IPS-NIHi7 (cell line): ENCODE data around the gene CTSD.
A peak's percentile ranks its signal among the peaks of the same experiment; 100 is the strongest.
"Not testable (repeated sequence)": the region's sequence is repeated elsewhere in the genome, so short reads cannot be mapped to it uniquely, and the experiment has no call there.

Source experiments
- DNase-seq: peaks from one replicate; pipeline ENCODE4 v3.0.0; 2012; ENCODE audit warnings: mixed read lengths; ENCODE audit errors: extremely low spot score

The CTSD gene

DNA sequence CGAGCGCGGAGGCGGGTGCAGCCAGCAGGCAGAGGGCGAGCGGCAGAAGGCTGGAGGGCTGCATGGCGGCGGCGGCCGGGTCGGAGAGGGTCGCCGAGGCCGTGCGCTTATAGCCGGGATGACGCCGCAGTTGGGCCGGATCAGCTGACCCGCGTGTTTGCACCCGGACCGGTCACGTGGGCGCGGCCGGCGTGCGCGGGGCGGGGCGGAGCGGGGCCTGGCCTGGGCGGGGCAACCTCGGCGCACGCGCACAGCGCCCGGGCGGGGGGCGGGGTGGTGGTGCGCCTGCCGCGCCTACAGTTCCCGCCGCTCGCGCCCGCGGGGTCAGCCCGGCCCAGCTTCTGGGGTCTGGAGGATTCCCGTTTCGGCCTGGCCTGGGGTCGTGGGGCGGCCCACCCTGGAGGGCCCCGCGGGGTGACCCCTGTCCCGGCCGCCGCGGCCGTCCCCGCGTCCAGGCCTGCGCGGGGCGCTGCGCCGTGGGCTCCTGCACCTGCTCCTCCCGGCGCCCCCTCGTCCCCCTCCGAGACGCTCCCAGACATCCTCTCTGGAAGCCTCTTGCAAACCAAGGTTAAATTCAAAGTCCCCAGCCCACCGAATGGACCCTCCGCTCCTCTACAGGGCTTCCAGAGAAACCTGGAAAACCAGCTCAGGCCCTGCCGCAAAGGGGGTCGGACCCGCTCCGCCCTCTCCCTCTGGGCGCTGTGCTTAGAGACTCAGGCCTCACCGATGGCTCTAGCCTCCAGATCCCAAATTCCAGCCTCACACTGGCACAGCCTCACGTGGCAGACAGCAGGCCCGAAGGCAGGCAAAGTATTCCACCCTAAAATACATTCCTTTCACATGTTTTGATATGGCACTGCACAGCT is at the start of gene CTSD:
CTSD (minus strand) TSS at position 132 of the 866 bp plus-strand sequence; CDS start at position 64, 68 bp downstream.
- DNase-seq, result peak; percentile 99

DNA sequence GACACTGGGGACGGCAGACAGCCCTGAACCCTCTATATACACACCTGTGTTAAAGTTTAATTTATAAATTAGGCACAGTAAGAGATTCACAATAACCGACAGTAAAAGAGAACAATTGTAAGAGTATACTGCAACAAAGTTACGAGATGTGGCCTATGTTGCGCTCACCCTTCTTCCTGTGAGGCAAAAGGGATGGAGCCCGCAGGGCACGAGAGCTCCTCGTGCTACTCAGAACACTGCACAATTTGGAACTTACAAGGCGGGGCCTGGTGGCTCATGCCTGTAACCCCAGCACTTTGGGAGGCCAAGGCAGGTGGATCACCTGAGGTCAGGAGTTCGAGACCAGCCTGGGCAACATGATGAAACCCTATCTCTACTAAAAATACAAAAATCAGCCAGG is 49.6 kb upstream of the CTSD start:
- not testable (repeated sequence) for DNase-seq

DNA sequence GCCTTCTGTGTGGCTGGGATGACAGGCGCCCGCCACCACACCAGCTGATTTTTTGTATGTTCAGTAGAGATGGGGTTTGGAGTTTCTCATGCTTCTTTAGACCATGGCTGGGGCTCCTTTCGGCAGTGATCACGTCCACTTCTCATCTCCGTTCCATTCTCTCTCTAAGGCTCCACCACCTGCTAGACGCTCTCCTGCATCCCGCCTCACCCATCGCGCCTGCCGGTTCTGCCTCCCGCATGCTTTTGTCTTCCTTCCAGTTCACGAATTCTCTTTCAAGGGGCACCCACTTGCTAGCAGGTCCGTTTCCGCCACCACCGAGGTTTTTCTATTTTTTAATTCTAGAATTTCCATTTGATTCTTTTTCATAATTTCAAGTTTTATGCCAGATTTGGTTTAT is 49.1 kb upstream of the CTSD start:
- no peak for DNase-seq

DNA sequence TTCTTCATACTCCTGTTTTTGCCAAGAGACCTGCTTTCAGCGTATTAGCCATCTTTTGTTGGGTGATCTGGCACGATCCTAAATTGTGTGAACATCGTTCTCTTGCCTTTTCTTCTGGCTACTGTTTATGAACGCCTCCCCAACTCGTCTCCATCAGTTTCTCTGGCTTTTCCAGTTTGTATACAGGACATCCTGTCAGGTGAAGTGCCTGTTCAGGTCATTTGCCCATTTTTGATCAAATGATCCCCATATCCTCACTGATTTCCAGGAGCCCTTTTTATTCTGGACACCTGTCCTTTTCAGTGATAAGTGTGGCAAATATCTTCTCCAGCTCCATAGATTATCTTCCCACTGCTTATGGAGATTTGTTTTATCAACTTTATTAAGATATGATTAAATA is 48.5 kb upstream of the CTSD start:
- no peak for DNase-seq

DNA sequence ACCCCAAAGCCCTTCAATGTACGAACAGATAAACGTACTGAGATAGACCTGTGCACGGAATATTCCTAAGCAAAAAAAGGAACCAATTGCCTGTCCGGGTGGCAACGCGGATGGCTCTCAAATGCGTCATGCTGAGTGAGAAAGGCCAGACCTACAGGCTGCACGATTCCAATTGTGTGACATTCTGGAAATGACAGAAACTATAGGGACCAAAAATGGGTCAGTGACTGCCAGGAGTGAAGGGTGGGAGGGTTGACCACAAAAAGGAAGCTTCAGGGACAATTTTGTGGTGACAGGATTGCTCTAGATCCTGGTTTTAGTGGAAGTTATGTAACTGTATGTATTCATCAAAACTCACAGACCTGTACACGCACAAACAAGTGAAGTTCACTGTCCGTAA is 47.0 kb upstream of the CTSD start:
- DNase-seq, result no peak

DNA sequence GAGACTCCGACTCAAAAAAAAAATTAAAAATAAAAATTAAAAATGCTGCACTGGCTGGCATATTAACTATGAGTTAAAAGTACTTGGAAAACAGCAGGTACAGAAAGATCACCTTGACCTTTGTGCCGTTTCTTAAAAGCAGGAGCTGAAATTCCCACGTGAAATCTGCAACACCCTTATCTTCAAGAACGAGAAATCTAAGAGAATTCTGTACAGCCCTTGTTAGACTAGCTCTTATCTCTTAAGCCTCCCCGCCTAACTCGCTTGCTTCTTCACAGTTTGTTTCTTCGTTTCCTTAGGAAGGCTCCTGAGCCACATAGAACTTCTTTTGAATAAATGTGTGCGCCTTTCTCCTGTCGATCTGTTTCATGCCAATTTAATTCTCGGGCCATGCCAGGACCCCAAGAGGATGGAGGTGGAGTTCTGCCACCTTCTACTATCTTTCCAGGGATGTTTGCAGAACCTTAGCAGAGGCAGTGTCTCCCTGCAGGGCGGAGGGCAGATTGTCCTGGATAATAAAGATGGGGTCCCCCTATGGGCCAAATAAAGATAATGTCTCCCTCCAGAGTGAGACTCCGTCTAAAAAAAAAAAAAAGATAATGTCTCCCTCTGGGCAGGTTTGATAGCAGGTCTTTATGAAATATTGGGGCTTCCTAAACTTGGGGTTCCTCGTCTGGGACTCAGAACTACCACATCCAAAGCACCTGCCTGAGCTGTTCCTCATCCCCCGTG is 43.7 kb upstream of the CTSD start:
- DNase-seq, result no peak

DNA sequence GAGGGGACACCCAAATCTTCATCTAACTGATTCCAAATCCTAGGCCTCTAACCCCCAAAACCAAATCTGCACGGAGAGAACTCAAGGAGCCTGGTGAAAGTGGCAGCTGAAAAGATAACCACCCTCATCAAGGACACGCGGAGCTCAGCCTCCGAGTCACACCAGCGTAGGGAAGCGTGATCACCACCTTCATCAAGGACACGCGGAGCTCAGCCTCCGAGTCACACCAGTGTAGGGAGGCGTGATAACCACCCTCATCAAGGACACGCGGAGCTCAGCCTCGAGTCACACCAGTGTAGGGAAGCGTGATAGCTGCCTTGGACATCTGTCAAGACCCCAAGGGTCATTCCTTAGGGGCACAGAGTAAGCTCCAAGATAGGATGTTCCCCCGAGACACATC is 41.8 kb upstream of the CTSD start:
- DNase-seq, result no peak

DNA sequence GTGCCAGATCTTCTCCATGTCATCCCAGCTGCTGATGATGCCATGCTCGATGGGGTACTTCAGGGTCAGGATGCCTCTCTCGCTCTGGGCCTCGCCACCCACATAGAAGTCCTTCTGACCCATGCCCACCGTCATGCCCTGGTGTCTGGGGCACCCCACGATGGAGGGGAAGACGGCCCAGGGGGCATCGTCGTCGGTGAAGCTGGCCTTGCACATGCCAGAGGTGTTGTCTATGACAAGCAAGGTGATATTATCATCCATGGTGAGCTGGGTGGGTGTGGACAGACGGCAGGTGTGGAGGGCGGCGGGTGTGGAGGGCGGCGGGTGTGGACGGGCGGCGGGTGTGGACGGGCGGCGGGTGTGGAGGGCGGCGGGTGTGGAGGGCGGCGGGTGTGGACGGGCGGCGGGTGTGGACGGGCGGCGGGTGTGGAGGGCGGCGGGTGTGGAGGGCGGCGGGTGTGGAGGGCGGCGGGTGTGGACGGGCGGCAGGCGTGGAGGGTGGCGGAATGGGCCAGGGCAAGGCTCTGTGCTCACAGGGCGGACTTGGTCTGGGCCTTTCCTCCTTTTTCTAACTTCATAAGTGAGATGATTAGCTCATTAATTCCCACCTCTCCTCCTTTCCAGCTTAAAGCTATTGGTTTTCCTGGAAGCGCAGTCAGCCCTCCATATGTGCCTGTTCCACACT is 40.2 kb upstream of the CTSD start:
- DNase-seq, result not testable (repeated sequence)

DNA sequence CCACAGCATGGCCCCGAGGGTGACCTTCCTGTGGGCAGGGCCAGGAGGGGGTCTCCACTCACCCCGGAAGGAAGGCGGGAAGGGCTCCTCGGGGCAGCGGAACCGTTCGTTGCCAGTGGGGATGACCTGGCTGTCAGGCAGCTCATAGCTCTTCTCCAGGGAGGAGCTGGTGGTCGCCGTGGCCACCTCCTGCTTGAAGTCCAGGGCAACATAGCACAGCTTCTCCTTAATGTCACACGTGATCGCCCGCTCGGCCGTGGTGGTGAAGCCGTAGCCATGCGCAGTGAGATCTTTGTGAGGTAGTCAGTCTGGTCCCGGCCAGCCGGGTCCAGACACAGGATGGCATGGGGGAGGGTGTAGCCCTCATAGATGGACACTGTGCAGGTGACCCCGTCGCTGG is 39.5 kb upstream of the CTSD start:
- DNase-seq, result no peak

DNA sequence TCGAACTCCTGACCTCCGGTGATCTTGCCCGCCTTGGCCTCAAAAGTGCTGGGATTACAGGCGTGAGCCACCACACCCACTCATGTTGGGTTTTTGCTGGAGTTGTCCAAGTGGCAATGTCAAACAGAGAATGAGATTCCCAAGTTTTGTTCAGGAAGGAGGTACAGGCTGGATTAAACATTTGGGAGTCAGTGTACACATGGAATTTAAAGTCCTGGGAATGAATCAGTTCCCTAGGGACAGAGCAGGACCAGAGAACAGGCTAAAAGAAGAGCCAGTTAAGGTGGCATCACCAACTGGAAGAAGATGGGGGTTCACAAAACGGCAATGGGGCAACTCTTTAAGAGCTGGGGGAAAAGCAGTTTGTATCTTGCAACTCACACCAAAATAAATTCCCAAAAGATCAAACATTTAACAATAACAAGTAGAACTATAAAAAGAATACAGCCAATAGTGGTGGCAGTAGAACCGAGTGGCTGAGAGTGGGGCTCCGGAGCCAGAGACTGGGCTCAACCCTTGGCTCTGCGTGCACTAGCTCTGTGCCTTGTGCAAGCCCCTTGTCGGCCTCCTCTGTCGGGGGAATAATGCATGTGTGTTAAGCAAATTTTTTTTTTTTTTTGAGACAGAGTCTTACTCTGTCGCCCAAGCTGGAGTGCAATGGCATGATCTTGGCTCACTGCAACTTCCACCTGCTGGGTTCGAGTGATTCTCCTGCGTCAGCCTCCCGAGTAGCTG is 33.8 kb upstream of the CTSD start:
- no peak for DNase-seq

DNA sequence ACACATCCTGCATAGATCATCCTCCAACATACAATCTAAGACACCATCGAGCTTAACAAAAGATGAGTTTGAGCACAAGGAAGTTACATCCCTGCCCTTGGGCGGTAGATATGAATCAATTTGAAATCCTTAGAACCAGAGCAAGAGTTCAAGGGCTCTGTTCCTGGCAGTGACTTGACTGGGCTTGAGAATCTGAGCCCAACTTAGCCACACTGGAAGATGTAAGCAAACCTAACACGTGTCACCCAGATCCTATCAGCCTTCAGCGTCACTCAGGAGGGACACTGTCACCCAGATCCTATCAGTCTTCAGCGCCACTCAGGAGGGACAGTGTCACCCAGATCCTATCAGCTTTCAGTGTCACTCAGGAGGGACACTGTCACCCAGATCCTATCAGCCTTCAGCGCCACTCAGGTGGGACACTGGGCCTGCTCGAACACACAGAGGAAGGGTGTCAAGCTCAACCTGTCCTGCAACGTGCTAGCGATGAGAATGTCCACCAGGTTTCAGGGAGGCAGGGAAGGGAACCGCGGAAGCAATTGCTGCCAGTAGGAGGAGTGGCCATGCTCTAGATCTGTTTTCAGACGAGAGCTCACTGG is 32.8 kb upstream of the CTSD start:
- DNase-seq, result peak; percentile 43

DNA sequence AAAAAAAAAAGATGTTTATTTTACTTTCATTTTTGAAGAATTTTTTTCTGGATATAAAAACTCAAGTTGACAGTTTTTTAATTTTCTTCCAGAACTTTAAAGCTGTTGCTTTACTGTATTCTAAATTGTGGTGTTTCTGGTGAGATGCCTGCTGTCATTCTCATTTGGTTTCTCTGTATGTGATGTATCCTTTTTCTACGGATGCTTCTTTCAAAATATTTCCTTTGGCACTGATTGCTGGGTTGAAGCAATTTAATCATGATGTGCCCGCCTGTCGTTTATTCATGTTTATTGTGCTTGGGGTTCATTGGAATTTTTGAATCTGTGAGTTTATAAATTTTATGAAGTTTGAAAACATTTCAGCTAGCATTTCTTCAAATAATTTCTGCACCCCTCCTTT is 29.4 kb upstream of the CTSD start:
- no peak for DNase-seq

DNA sequence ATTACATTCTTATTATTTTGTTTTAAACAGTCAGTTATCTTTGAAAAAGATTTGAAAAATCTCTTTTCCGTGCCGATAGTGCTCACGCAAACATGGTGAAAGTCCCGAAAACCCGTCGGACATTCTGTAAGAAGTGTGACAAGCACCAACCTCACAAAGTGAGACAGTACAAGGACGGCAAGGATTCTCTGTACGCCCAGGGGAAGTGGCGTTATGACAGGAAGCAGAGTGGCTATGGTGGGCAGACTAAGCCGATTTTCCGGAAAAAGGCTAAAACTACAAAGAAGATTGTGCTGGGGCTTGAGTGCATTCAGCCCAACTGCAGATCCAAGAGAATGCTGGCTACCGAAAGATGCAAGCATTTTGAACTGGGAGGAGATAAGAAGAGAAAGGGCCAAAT is 28.7 kb upstream of the CTSD start:
- DNase-seq, result no peak

DNA sequence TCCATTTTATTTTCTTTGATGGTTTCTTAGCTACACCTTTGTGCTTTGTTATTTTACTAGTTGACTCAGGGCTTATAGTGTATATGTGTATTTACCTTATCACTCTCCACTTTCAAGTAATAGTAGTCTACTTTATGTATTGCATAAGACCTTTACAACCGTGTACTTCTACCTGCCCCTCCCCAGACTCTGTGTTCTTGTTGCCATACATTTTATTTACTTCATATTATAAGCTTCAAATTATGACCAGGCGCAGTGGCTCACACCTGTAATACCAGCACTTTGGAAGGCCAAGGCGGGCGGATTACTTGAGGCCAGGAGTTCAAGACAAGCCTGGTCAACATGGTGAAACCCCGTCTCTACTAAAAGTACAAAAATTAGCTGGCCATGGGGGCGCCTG is 28.2 kb upstream of the CTSD start:
- DNase-seq, result no peak

DNA sequence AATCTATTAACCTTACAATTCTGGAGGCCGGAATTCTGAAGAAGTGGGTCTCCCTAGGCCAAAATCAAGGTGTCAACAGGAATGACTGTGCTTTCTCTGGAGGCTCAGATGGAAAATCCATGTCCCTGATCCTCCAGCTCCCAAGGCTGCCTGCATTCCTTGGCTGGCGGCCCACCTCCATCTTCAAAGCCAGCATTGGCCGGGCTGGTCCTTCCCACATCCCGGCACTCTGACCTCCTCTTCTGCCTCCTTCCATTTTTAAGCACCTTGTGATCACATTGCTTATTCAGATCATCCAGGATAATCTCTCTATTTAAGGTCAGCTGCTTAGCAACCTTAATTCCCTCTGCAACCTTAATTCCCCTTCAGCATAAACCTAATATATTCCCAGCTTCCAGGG is 22.7 kb upstream of the CTSD start:
- no peak for DNase-seq

DNA sequence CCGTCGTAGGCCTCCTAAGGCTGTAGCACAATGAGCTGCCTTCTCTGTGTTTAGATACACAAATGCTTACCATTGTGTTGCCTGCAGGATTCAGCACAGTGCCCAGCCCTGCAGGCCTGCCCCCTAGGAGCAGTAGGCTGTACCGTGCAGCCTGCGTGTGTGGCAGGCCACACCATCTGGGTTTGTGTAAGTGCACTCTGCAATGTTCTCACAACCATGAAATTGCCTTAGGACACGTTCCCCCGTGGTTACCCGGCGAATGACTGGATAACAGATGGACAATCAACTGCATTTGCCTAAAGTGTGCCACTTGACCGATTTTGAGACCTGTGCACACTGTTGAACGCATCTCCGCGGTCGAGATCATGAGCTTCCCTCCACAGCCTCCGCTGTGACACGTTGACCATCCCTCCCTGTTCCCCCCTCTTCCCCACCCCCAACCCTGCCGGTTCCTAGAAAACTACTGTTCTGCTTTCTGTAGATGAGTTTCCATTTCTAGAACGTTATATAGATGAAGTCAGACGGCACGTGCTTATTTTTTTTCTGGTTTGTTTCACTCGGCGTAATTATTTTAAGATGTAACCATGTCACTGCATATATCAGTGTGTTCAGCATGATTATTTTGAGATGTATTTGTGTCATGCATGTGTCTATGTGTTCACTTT is 22.2 kb upstream of the CTSD start:
- DNase-seq, result no peak

DNA sequence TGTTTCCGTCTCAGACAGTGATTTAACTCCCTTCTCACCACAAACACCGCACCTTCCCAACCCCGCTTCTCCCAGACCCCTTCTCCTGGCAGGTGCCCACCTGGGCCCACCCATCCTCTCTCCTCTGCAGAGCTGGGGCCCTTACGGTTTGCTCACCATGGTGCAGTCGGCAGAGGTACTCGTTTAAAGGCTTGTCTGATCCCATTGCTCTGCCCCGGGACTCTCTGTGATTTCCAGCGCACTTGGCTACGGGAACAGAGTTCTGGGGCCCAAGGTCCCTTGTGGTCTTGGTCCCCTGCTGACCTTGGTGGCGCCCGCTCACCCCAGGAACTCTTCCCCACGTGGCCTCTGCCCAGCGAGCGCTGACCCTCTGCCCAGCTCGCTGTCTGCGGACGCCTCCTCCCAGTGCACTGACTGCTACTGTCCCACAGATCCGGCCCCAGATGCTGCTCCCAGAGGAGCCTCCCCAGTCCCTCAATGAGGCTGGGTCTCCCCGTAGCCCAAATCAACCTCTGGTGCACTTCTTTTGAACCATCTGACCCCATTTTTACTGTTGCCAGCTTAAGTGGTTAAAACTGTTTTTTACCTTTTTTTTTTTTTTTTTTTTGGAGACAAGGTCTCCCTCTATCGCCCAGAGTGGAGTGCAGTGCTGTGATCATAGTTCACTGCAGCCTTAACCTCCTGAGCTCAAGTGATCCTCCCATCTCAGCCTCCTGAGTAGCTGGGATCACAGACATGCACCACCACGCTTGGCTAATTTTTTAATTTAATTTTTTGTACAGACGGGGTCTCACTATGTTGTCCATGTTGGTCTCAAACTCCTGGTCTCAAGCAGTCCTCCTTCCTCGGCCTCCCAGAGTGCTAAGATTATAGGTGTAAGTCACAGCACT is 21.3 kb upstream of the CTSD start:
- no peak for DNase-seq

DNA sequence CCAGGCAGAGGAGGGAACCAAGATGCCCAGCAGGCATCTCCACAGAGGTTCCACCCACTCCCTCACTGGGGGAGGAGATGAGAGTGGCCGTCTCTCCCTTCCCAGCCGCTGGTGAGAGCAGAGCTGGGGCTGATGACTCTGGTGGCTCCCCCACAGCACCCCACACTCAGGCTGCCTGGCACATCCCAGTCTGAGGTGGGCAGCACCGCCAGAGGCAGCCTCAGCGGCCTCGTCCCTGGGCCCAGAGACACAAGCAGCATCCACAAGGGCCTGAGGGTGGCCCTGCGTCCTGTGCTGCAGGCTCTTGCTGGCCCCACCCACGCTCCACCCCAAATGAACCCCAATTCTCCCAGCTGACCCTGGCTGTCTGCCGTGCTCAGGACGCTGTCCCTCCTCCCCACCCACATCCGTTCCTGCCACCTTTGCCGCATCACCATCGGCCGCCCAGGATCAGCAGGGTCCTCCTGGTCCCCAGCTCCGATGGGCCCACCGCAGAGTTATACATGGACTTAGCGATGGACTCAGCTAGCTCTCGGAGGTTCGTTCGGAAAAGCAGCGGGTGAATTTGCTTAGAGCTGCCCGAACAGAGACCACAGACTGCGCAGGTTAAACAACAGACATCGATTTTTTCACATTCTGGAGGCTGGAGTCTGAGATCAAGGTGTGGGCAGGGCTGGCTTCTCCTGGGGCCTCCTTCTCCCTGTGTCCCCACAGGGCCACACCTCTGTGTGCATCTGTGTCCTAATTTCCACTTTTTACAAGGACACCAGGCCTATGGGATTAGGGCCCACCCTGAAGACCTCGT is 20.2 kb upstream of the CTSD start:
- DNase-seq, result no peak
